Peyer's patch (tissue), 4 donors: Measurements from ENCODE around the gene LPIN1. TPM values are rescaled to one million over a fixed set of nuclear protein-coding genes. Genes with fewer than 3 reads are reported as not detected.

Source experiments
- DNase-seq, 3 donors: peaks; one replicate each; pipeline ENCODE4 v3.0.0-alpha.2; 2017 to 2019
- H3K27ac ChIP-seq, 4 donors: fragments of 200-600 bp; sonication (generic); one replicate each; pipeline ENCODE4 v1.5.1; 2016 to 2019
- H3K27me3 ChIP-seq, 2 donors: fragments of 200-600 bp; sonication (generic); one replicate each; pipeline ENCODE4 v1.5.1; 2019
- H3K36me3 ChIP-seq, 3 donors: fragments of 200-600 bp; sonication (generic); one replicate each; pipeline ENCODE4 v1.5.1; 2016 to 2019
- H3K4me1 ChIP-seq, 4 donors: fragments of 200-600 bp; sonication (generic); one replicate each; pipeline ENCODE4 v1.5.1; 2016 to 2019
- H3K4me3 ChIP-seq, 4 donors: fragments of 200-600 bp; sonication (generic); 1 replicate in 3 of 4; 2 replicates in 1 of 4; pipeline ENCODE4 v1.5.1; 2016 to 2019; ENCODE audit warnings: mild to moderate bottlenecking in 1 of 4
- H3K9me3 ChIP-seq, 4 donors: fragments of 200-600 bp; sonication (generic); one replicate each; pipeline ENCODE4 v1.5.1; 2016 to 2019; ENCODE audit warnings: mild to moderate bottlenecking in 1 of 4
- POLR2A ChIP-seq, 2 donors: fragments of 450-650 bp; IDR thresholded peaks; one replicate each; pipeline ENCODE4 v1.5.1; 2017; ENCODE audit warnings: antibody characterized with exemption in 2 of 2, mild to moderate bottlenecking in 2 of 2, moderate library complexity in 2 of 2
- total RNA-seq, 4 donors: library from RNA; depleted of rRNA; stranded (reverse); fragments of >200 nt; gene quantifications; one replicate each; pipeline ENCODE4 v1.1.0, GENCODE V29; 2016
- TF ChIP-seq, protein P1 (sequence below), 6 experiments: fragments of 450-650 bp in 4 of 6; fragments of 200-600 bp in 2 of 6; sonication (generic) in 1 of 6; IDR thresholded peaks; one replicate each; pipeline ENCODE4 v1.5.1; 2017 to 2019; ENCODE audit warnings: antibody characterized with exemption in 6 of 6, mild to moderate bottlenecking in 3 of 6, moderate library complexity in 1 of 6

LPIN1 gene
- total RNA-seq, 4 donors from 2014 or later, result 28.7 to 69.3 (median 44.0) TPM

DNA sequence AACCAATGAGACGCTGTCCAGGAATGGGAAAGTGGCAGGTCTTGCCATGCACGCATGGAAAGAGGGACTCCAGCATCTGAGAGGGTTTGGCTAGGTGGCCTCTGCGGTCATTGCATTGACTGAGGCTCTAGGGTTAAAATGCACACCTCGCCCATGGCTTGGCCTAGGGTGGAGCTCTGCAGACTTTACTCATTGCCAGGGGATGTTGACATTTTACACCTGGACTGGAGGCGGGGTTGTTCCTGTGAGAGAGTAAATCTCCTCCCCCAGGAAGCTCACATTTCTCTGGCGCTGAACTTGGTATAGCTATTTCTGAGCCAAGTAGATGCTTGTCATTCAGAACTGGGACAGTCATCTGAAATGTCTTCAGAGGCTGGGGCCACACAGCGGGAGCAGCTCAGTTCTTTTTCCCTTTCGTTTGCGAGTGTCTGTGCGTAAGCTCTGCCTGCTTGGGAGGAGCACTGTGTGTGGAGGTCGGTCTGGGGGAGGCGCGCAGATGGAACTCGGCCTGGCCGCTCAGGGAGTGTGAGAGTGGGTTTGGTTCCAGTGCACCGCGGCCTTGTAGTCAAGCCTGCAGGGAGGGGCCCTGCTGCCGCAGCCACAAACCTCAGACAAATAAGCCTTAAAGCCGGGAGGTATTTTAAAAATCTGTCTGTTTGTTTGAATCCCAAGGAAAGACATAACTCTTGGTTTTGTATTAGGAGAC lies 76.5 kb downstream of the LPIN1 start:
- Histone ChIP-seq H3K4me3 (no peak overlapping the region), H3K27me3 (no peaks in the 10 kb centered on the region), H3K27ac (no peak overlapping the region), H3K4me1 (no peaks in the 10 kb centered on the region), H3K9me3 (no peaks in the 10 kb centered on the region), H3K36me3 (peaks cover 0 to 56% (median 0%) of the 10 kb centered on the region in 3 donors)
- DNase-seq, result no peak
- no peak for TF ChIP-seq POLR2A (IDR thresholded peaks at IDR 0.05)
- TF ChIP-seq, protein P1, sequence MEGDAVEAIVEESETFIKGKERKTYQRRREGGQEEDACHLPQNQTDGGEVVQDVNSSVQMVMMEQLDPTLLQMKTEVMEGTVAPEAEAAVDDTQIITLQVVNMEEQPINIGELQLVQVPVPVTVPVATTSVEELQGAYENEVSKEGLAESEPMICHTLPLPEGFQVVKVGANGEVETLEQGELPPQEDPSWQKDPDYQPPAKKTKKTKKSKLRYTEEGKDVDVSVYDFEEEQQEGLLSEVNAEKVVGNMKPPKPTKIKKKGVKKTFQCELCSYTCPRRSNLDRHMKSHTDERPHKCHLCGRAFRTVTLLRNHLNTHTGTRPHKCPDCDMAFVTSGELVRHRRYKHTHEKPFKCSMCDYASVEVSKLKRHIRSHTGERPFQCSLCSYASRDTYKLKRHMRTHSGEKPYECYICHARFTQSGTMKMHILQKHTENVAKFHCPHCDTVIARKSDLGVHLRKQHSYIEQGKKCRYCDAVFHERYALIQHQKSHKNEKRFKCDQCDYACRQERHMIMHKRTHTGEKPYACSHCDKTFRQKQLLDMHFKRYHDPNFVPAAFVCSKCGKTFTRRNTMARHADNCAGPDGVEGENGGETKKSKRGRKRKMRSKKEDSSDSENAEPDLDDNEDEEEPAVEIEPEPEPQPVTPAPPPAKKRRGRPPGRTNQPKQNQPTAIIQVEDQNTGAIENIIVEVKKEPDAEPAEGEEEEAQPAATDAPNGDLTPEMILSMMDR (IDR thresholded peaks at IDR 0.05), result no peak

DNA sequence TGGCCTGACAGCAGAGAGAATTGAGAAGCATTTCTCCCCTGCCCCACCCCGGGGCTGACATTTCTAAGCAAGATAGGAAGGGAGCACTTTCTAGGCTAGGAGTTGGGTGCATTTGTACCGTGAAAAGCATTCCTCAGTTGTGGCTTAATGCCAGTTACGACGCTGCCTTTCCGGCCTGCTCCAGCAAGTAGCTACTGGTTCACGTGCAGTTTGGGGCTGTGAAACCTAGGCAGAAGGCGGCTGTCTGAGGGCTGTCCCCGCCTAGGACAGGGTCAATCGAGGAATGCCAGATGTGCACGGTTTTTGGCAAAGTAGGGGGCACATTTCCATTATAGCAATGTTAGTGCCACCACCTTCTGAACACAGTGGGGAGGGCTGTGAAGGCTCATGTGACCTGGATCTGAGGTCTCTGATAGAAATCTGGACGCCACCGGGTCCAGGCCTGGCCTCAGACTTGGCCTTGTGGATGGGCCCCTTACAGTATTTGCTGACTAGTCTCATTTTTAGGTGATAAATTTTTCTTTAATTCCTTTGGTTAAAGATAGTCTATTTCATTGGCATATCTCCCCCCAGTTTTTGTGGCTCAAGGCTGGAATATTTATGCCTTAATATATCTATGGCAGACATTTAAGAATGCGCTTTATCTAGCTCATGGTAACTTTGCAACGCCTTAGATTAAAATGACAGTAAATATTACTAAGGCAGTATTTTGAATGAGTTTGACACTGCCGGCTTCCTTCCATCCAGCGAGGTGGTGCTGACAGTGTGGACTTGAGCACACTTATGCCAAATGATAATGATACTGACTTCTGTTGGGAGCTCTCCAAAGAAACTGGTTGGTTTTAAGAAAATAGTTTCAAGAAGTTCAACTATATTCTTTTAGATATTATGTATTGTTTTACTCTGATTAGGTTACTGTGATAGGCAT lies 78.7 kb downstream of the LPIN1 start:
- no peak overlapping the region for H3K4me3 ChIP-seq
- TF ChIP-seq POLR2A (IDR thresholded peaks at IDR 0.05), result no peak
- DNase-seq, result no peak
- no peaks in the 10 kb centered on the region for H3K9me3 ChIP-seq
- peaks cover 0 to 13% (median 9%) of the 10 kb centered on the region in 4 donors for H3K4me1 ChIP-seq
- H3K27me3 ChIP-seq, result no peaks in the 10 kb centered on the region
- peaks cover 0 to 44% (median 0%) of the 10 kb centered on the region in 3 donors for H3K36me3 ChIP-seq
- H3K27ac ChIP-seq, result no peak overlapping the region

DNA sequence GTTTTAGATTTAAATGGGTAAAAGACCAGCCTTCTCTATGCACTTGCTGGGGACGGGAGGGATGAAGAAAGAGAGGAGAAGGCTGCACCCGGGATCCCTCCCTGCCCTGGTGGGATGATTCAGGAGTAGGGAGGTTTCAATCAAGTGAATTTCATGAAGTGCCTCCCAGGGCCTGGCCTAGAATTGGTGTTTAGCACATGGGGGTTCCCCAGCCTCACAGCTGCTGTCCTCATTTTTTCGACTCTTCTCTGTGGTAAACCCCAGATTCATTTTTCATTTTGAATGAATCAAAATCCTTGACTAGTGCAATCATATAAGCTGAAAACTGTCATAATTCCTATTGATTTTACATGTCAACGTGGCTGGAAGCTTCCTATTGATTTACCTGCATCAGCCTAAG lies 81.1 kb downstream of the LPIN1 start:
- no peak overlapping the region for H3K27ac ChIP-seq
- no peak overlapping the region for H3K4me3 ChIP-seq
- H3K36me3 ChIP-seq, result peaks cover 0 to 27% (median 0%) of the 10 kb centered on the region in 3 donors
- DNase-seq, result no peak
- TF ChIP-seq, protein P1 (IDR thresholded peaks at IDR 0.05), result no peak
- TF ChIP-seq POLR2A (IDR thresholded peaks at IDR 0.05), result no peak
- H3K27me3 ChIP-seq, result no peaks in the 10 kb centered on the region
- no peaks in the 10 kb centered on the region for H3K9me3 ChIP-seq
- peaks cover 0 to 21% (median 9%) of the 10 kb centered on the region in 4 donors for H3K4me1 ChIP-seq

DNA sequence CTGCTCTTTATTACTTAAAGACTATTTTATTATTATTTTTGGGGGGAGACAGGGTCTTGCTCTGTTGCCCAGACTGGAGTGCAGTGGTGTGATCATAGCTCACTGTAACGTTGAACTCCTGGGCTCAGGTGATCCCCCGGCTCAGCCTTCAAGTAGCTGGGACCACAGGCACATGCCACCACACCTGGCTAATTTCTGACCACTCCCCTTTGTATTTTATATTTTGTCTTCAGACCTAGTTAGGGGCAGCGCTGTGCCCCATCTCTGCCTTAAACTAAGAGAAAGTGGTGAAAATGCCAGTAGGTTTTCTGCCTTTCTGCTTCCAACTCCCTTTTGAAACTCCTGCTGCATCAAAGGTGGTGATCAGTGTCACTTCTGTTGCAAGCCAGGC lies 82.5 kb downstream of the LPIN1 start:
- H3K9me3 ChIP-seq, result no peaks in the 10 kb centered on the region
- no peak for DNase-seq
- H3K4me1 ChIP-seq, result peaks cover 0 to 21% (median 9%) of the 10 kb centered on the region in 4 donors
- no peak for TF ChIP-seq POLR2A (IDR thresholded peaks at IDR 0.05)
- TF ChIP-seq, protein P1 (IDR thresholded peaks at IDR 0.05), result no peak
- peak overlapping the region in 1 of 4 donors; percentile 64 for H3K27ac ChIP-seq
- H3K36me3 ChIP-seq, result peaks cover 0 to 20% (median 0%) of the 10 kb centered on the region in 3 donors
- H3K4me3 ChIP-seq, result no peak overlapping the region
- H3K27me3 ChIP-seq, result no peaks in the 10 kb centered on the region

DNA sequence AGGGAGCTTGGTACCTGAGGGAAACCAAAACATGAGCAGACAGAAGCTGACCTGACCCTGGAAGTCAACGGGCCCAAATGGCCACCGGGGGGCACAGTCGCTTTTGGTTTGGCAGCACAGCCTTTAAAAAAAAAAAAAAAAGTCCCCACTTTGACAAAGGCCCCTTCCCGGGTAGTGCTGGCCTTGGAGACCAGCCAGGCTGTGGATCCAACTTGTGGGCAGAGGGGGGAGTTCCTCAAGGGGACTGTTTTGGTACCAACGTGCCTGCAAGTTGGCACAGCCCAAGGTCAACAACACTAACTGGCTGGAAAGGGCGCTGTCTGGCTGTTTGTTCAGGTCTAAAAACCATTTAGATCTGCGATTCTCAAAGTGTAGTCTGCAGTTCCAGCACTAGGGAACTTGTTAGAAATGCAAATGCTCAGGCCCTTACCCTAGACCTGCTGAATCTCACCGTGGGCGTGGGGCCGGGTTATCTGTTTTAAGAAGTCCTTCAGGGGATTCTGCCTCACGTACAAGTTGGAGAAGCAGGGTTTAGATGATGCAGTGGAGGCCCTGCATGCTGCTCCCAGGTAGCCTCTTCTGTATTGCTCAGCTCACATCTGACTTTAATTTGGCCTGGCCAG lies 83.0 kb downstream of the LPIN1 start:
- peak overlapping the region in 2 of 4 donors; percentile 12 to 23 for H3K4me3 ChIP-seq

More for the DNA sequence above, 83.0 kb downstream of the LPIN1 start:
- H3K27ac ChIP-seq, result peak overlapping the region; percentile 7 to 64 (median 53)
- peaks cover 0 to 3% (median 0%) of the 10 kb centered on the region in 4 donors for H3K9me3 ChIP-seq
- peaks cover 0 to 16% (median 0%) of the 10 kb centered on the region in 3 donors for H3K36me3 ChIP-seq
- peak in 2 of 3 donors; percentile 68 to 83 for DNase-seq
- no peaks in the 10 kb centered on the region for H3K27me3 ChIP-seq
- peaks cover 0 to 21% (median 9%) of the 10 kb centered on the region in 4 donors for H3K4me1 ChIP-seq
- TF ChIP-seq POLR2A (IDR thresholded peaks at IDR 0.05), result no peak
- TF ChIP-seq, protein P1 (IDR thresholded peaks at IDR 0.05), result peak in 2 of 6 experiments; percentile 27 to 46
